Loucy (cell line): Measurements from ENCODE around the gene LFNG.

Experiments used
- H2AFZ ChIP-seq: fragments of 200-600 bp; sonication (generic); 2 replicates; pipeline ENCODE4 v1.6.0; 2016; ENCODE audit warnings: antibody characterized with exemption, mild to moderate bottlenecking, low read length, moderate library complexity
- H3F3A ChIP-seq: fragments of 200-600 bp; 2 replicates; pipeline ENCODE4 v1.6.0; 2016; ENCODE audit warnings: antibody characterized with exemption, low read depth, mild to moderate bottlenecking
- H3K27me3 ChIP-seq: fragments of 200-600 bp; sonication (generic); 2 replicates; pipeline ENCODE4 v1.6.1; 2014; ENCODE audit warnings: low read length, mild to moderate bottlenecking; ENCODE audit not compliant: insufficient read depth, poor library complexity, severe bottlenecking
- H3K36me3 ChIP-seq: fragments of 200-600 bp; sonication (generic); 2 replicates; pipeline ENCODE4 v1.6.1; 2016; ENCODE audit warnings: low read length; ENCODE audit not compliant: insufficient read depth
- H3K4me1 ChIP-seq: fragments of 200-600 bp; sonication (generic); 2 replicates; pipeline ENCODE4 v1.5.1; 2014; ENCODE audit warnings: low read length, mild to moderate bottlenecking; ENCODE audit not compliant: insufficient read depth, poor library complexity, severe bottlenecking
- H3K4me2 ChIP-seq: fragments of 200-600 bp; sonication (generic); 2 replicates; pipeline ENCODE4 v1.6.0; 2014; ENCODE audit warnings: antibody characterized with exemption, low read length, low read depth, mild to moderate bottlenecking; ENCODE audit not compliant: poor library complexity, severe bottlenecking
- H3K4me3 ChIP-seq: fragments of 200-600 bp; sonication (generic); 2 replicates; pipeline ENCODE4 v1.5.1; 2014; ENCODE audit warnings: low read length, mild to moderate bottlenecking, mixed read lengths; ENCODE audit not compliant: poor library complexity, severe bottlenecking
- H3K79me2 ChIP-seq: fragments of 200-600 bp; sonication (generic); 2 replicates; pipeline ENCODE4 v1.6.1; 2014; ENCODE audit warnings: low read length; ENCODE audit not compliant: insufficient read depth
- H3K9ac ChIP-seq: fragments of 200-600 bp; sonication (generic); 2 replicates; pipeline ENCODE4 v1.6.0; 2014; ENCODE audit warnings: mild to moderate bottlenecking, low read depth, low read length, moderate library complexity; ENCODE audit not compliant: poor library complexity, severe bottlenecking
- H3K9me2 ChIP-seq: fragments of 200-600 bp; sonication (generic); replicated peaks from 2 replicates; pipeline ENCODE4 v1.6.1; 2016; ENCODE audit warnings: low read depth, low read length, mixed read lengths
- H3K9me3 ChIP-seq: fragments of 200-600 bp; sonication (generic); 2 replicates; pipeline ENCODE4 v1.6.1; 2014; ENCODE audit warnings: mild to moderate bottlenecking, antibody characterized with exemption, low read length, low read depth; ENCODE audit not compliant: insufficient read depth
- H4K20me1 ChIP-seq: fragments of 200-600 bp; sonication (generic); 2 replicates; pipeline ENCODE4 v1.6.0; 2014; ENCODE audit warnings: antibody characterized with exemption, low read length, mild to moderate bottlenecking; ENCODE audit not compliant: insufficient read depth, poor library complexity, severe bottlenecking
- EZH2phosphoT487 ChIP-seq: fragments of 200-600 bp; IDR thresholded peaks from 2 replicates; pipeline ENCODE4 v1.6.1; 2018; ENCODE audit warnings: antibody characterized with exemption, mild to moderate bottlenecking, moderate library complexity, borderline replicate concordance
- TF ChIP-seq, protein P1 (sequence below): fragments of 200-600 bp; sonication (generic); conservative IDR thresholded peaks from 2 replicates; pipeline ENCODE4 v1.5.1; 2014; ENCODE audit warnings: mild to moderate bottlenecking, antibody characterized with exemption, low read length

The LFNG gene

DNA sequence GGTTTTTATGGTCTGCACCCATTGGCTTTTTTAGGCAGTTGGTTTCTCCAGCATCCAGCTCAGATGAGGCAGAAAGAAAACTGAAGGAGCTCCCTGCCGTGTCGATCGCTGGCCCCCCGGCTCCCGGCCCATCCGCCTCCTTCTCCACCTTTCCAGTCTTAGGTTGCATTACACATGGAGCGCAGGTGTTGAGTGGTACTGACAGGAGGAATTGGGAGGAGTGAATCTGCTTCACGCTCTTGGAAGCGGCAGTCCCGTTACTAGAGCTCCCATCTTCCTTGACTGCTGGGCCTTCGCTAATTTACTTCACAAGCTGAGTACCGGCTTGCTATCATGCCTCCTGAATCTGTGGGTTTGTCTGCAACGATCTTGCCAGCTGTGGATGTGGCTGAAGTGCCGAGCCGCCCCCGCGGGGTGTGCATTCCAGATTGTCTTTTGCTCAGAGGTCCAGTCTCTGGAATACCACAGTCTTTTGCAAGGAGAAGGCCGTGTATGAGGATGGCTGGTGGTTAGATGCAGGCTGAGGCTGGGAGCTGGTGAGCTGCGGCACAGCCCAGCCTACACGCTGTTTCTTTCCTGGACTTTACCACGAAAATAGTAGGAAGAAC is 56.3 kb downstream of the LFNG start:
- TF ChIP-seq, protein P1, sequence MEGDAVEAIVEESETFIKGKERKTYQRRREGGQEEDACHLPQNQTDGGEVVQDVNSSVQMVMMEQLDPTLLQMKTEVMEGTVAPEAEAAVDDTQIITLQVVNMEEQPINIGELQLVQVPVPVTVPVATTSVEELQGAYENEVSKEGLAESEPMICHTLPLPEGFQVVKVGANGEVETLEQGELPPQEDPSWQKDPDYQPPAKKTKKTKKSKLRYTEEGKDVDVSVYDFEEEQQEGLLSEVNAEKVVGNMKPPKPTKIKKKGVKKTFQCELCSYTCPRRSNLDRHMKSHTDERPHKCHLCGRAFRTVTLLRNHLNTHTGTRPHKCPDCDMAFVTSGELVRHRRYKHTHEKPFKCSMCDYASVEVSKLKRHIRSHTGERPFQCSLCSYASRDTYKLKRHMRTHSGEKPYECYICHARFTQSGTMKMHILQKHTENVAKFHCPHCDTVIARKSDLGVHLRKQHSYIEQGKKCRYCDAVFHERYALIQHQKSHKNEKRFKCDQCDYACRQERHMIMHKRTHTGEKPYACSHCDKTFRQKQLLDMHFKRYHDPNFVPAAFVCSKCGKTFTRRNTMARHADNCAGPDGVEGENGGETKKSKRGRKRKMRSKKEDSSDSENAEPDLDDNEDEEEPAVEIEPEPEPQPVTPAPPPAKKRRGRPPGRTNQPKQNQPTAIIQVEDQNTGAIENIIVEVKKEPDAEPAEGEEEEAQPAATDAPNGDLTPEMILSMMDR: no peak
- no peak for TF ChIP-seq EZH2phosphoT487
- H3K4me3 ChIP-seq: no peak overlapping the region
- no peaks in the 10 kb centered on the region for H3K36me3 ChIP-seq
- no peak overlapping the region for H3K9ac ChIP-seq
- H3F3A ChIP-seq: no peaks in the 10 kb centered on the region
- no peaks in the 10 kb centered on the region for H4K20me1 ChIP-seq
- no peaks in the 10 kb centered on the region for H3K9me3 ChIP-seq
- H3K27me3 ChIP-seq: no peaks in the 10 kb centered on the region
- peaks cover 2% of the 10 kb centered on the region for H3K4me1 ChIP-seq
- H3K79me2 ChIP-seq: no peaks in the 10 kb centered on the region
- no peak overlapping the region for H3K4me2 ChIP-seq
- no peaks in the 10 kb centered on the region for H3K9me2 ChIP-seq
- no peak overlapping the region for H2AFZ ChIP-seq

DNA sequence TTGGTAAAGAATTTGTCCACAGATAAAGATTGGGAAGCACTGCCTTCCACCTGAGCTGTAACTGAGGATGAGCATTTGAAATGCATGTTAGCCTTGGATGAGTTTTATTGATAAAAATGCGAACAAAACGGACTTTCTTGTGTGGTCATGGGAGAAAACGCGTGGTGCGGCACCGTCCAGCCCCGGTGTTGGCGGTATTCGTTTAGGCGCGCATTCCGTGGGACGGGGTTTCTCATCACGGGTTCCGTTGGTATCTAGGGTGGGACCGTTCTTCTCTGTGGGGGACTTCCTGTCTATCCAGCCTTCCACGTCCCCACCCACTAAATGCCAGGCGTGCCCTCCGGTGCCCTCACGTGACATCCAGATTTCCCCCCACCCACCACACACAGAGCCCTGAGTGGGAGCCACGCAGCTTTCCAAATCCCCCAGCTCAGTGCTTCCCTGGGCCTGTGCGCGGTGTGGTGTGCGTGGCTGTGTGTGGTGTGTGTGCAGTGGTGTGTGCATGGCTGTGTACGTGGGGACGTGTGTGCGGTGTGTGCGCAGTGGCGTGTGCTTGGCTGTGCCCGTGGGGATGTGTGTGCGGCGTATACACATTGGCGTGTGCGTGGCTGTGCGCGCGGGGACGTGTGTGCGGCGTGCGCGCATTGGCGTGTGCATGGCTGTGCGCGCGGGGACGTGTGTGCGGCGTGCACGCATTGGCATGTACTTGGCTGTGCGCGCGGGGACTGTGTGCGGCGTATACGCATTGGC is 57.3 kb downstream of the LFNG start:
- Histone ChIP-seq H3K4me1 (peaks cover 2% of the 10 kb centered on the region), H4K20me1 (no peaks in the 10 kb centered on the region), H3K4me3 (no peak overlapping the region), H3K9me3 (no peaks in the 10 kb centered on the region), H3K36me3 (no peaks in the 10 kb centered on the region), H2AFZ (no peak overlapping the region), H3K79me2 (no peaks in the 10 kb centered on the region), H3F3A (no peaks in the 10 kb centered on the region), H3K9ac (no peak overlapping the region), H3K27me3 (no peaks in the 10 kb centered on the region), H3K9me2 (no peaks in the 10 kb centered on the region), H3K4me2 (no peak overlapping the region)
- no peak for TF ChIP-seq EZH2phosphoT487
- TF ChIP-seq, protein P1: no peak
